HG03108 (cell line): ENCODE results near the gene TAS2R40.
"Not testable (repeated sequence)": the region's sequence is repeated elsewhere in the genome, so short reads cannot be mapped to it uniquely, and the experiment has no call there.

ENCODE experiments used
- ATAC-seq: cut with Tn5 transposase; IDR thresholded peaks from one replicate; pipeline ENCODE4 v1.9.1; 2021; ENCODE audit warnings: moderate library complexity; ENCODE audit not compliant: unreplicated experiment

The TAS2R40 gene

DNA sequence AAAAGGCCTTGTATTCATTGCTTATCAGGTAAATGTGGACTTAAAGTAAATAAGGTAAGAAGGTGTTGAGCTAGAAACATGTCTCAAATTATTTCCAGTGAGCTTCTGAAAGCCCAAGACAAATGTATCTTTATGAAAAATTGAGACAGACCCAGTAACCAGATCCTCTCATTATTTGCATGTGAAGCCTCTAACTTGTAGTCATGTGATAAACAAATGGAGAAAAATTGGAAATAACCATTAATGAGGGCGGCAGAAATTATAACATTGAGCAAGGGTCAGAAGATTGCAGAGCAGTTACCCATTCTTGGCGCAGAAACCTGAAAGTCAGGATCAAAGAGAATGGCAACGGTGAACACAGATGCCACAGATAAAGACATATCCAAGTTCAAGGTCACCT lies at the start of gene TAS2R40:
TAS2R40 (plus strand) TSS at position 301 of the 400 bp plus-strand sequence; CDS start at position 343, 42 bp downstream.
- no peak for ATAC-seq

- no peak for ATAC-seq
These were observed 49.5 kb upstream of the TAS2R40 start for GRCh38 chr7:143172354-143172753.

- ATAC-seq: no peak
These were observed 45.7 kb upstream of the TAS2R40 start for GRCh38 chr7:143176128-143176527.

GRCh38 chr7:143177374-143178119 lies 44.3 kb upstream of the TAS2R40 start:
- ATAC-seq: no peak

DNA sequence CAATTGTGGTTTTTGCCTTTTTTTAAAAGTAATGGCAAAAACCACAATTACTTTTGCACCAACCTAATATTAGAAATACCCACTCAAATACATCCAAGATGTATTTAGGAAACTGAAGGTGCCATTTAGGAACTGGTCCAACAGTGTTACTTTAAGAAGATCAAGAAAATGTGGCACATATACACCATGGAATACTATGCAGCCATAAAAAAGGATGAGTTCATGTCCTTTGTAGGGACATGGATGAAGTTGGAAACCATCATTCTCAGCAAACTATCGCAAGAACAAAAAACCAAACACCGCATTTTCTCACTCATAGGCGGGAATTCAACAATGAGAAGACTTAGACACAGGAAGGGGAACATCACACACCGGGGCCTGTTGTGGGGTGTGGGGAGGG lies 41.1 kb upstream of the TAS2R40 start:
- ATAC-seq: not testable (repeated sequence)

- no peak for ATAC-seq
These were observed 40.5 kb upstream of the TAS2R40 start for GRCh38 chr7:143181349-143181748.

DNA sequence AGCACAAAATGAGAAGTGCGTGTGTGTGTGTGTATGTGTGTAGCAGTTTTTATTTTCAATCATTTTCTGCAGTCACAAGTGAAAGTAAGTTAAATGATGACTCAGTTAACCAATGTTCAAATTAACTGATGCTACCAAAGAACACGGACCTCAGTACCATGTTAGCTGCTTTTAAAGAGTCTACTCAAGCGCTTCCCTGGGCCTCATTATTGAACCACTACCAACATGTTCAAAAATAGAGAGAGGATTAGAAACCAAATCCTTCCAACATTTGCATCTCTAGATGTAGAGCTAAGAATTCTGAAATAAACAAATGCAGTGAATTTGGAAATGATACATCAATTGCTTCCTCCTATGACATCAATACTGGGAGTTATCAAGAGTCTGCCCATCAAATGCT lies 38.8 kb upstream of the TAS2R40 start, which contains the start of gene TAS2R39:
TAS2R39 (plus strand) TSS at position 396 of the 400 bp plus-strand sequence; CDS start at position 396, 0 bp downstream.
- ATAC-seq: no peak

- no peak for ATAC-seq
These were observed 36.3 kb upstream of the TAS2R40 start for GRCh38 chr7:143185551-143185950.

DNA sequence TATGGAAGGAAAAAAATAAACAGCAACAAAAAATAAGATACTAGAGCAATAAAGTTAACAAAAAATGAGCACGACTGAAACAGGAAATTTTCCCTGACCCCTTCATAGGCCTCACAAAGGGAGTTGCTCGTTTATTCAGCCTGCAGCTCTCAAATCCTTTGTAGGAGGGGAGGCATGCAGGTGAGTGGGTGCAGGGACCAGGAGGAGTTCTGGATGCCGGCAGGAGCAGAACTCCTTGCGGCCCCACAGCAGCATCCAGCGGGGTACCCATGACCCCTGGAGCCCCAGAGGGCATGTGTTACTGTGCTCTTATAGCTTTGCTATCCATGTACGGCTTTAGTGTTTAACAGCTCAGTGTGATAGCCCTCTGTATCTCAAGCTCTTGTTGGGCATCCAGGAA lies 32.8 kb upstream of the TAS2R40 start:
- no peak for ATAC-seq

DNA sequence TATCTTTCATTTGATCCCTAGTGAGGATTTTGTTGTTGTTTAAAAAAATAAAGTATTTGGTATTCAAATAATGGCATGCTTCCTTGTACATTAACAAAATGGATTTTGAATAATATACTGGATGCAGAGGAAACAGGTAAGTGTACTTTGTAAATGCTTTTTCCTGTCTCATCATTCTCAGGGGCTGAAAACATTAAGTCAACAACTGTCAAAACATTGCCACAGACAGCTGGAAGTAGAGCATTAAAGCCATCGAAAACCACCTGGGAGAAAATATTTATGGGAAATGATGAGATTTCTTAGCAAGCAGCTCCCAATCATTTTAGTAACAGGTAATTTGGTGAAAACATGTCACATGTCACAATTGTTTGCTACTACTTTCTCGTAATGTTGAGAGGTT lies 28.0 kb upstream of the TAS2R40 start:
- ATAC-seq: no peak

- ATAC-seq: peak; percentile 54
These were observed 22.8 kb upstream of the TAS2R40 start for GRCh38 chr7:143199040-143199439.

- ATAC-seq: no peak
These were observed 19.7 kb upstream of the TAS2R40 start for GRCh38 chr7:143202161-143202560.

GRCh38 chr7:143203386-143203785 lies 18.5 kb upstream of the TAS2R40 start:
- no peak for ATAC-seq

GRCh38 chr7:143205560-143206293 lies 16.1 kb upstream of the TAS2R40 start:
- peak; percentile 84 for ATAC-seq

DNA sequence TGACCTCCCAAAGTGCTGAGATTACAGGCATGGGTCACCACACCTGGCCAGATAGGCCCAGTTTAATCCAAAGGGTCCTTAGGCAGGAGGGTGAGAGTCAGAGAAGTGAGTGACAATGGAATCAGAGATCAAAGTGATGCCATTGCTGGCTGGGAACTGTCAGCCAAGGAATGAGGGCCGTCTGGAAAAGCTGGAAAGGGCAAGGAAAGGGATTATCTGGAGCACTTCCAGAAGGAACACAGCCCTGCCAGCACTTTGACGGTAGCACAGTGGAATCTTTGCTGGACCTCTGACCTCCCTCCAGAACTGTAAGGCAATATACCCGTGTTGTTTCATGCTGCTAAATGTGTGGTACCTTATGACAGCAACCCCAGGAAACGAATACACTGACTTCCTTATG lies 11.3 kb upstream of the TAS2R40 start:
- no peak for ATAC-seq

DNA sequence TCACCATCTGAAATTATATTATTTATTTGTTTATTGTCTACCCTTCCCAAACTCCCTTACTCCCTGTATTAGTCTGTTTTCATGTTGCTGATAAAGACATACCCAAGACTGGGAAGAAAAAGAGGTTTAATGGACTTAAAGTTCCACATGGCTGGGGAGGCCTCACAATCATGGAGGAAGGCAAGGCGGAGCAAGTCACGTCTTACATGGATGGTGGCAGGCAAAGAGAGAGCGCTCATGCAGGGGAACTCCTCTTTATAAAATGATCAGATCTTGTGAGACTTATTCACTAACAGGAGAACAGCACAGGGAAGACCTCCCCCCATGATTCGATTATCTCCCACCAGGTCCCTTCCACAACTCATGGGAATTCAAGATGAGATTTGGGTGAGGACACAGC lies 8.4 kb upstream of the TAS2R40 start:
- not testable (repeated sequence) for ATAC-seq

DNA sequence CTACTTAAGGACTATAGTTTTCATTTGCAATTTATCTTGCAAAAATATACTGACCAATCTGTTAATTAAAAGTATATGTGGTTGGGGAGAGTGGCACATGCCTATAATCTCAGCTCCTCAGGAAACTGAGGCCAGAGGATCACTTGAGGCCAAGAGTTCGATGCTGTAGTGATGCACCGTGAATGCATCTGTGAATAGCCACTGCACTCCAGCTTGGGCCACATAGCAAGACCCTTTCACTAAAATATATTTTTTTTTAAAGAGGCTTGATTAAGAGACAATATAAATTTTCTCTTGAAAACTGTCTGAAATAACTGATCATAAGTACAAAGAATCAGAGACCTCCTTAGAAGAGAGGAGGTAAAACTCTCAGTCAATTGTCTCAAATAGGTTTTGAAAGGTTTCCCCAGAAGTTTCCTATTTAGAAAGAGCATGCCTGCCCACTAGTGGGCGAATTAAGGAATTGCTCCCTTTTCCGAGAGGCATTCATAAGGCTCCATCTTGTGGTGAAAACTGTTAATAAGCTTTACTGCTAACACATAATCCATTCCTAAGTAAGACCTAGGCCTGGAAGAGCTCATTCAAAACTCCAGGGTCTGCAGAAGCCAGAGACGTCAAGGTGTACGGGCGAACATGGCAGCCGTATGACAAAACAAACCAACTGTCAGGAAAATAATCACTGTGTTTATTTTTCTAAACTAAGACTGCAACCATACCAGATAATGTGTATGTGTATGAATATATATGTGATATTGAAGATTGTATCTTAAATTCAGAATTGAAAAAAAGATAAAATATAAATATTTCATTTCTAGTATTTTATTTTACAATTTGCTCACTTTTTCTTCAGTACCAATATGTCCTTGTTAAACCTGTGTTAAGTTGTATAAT lies 6.8 kb upstream of the TAS2R40 start:
- peak; percentile 86 for ATAC-seq

DNA sequence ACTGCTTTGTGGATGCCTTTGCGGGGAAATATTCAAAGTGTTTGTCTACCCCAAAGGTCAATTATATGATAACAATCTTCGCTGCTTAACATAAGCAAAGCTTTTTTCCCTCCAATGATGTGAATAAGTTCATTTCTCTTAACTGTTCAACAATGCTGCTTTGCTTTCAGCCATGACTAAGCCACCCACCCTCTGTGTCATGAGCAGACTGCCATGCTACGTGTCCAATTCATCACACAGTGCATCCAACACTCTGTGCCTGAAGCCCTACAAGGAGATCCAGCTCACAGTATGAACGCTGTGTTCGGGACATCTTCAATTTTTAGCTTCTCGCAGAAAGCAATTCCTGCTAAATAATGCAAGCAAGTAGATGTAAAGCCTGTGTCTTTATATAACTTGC lies 5.7 kb upstream of the TAS2R40 start:
- no peak for ATAC-seq

GRCh38 chr7:143216686-143217085 lies 5.2 kb upstream of the TAS2R40 start:
- ATAC-seq: no peak

DNA sequence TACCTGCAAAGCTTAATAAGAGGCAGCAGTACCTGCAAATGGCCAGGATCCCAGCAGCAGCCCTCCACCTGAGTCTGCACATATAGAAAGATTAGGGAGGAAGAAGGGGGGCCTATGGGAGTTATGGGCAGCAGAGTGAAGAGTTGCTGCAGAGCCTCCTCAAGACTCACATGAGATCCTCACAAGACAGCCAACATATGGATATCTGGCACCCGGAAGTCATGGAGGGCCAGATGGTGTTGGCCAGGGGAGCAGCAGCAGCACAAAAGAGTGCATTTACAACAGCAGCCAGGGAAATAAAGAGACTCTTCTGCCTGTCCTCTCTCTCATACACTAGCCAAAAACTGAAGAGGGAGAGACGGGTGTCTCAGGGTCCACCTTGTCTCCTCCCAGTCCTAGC lies 4.0 kb upstream of the TAS2R40 start:
- no peak for ATAC-seq

GRCh38 chr7:143221286-143221685 lies 551 bp upstream of the TAS2R40 start:
- ATAC-seq: no peak
